NCI-H345 (cell line): ENCODE measurements around the gene MAFB.
"Not testable (repeated sequence)": the region's sequence is repeated elsewhere in the genome, so short reads cannot be mapped to it uniquely, and the experiment has no call there.

Experiments used
- DNase-seq: peaks from one replicate; lab custom pipeline; 2025; lab: John Stamatoyannopoulos, UW

The MAFB gene

GRCh38 chr20:40689100-40689942 is at the start of gene MAFB:
MAFB (minus strand) TSS chr20:40689236; CDS start chr20:40688850, 386 bp downstream.
- DNase-seq = peak; percentile 98

- not testable (repeated sequence) for DNase-seq
Observed at GRCh38 chr20:40736468-40736867, 47.4 kb upstream of the MAFB start.

GRCh38 chr20:40728996-40729395 is 40.0 kb upstream of the MAFB start:
- no peak for DNase-seq

GRCh38 chr20:40728470-40728869 is 39.4 kb upstream of the MAFB start:
- no peak for DNase-seq

- no peak for DNase-seq
Observed at GRCh38 chr20:40727960-40728359, 38.9 kb upstream of the MAFB start.

GRCh38 chr20:40726776-40727175 is 37.7 kb upstream of the MAFB start:
- no peak for DNase-seq

- no peak for DNase-seq
Observed at GRCh38 chr20:40724566-40724965, 35.5 kb upstream of the MAFB start.

GRCh38 chr20:40720826-40721225 is 31.8 kb upstream of the MAFB start:
- DNase-seq = no peak

GRCh38 chr20:40720099-40720498 is 31.1 kb upstream of the MAFB start:
- no peak for DNase-seq

- no peak for DNase-seq
Observed at GRCh38 chr20:40718982-40719729, 30.1 kb upstream of the MAFB start.

GRCh38 chr20:40718214-40718977 is 29.4 kb upstream of the MAFB start:
- DNase-seq = no peak

GRCh38 chr20:40717343-40717865 is 28.4 kb upstream of the MAFB start:
- no peak for DNase-seq

- DNase-seq = no peak
Observed at GRCh38 chr20:40715491-40715890, 26.5 kb upstream of the MAFB start.

GRCh38 chr20:40714916-40715315 is 25.9 kb upstream of the MAFB start:
- no peak for DNase-seq

GRCh38 chr20:40714109-40714508 is 25.1 kb upstream of the MAFB start:
- no peak for DNase-seq

- no peak for DNase-seq
Observed at GRCh38 chr20:40713508-40713907, 24.5 kb upstream of the MAFB start.

GRCh38 chr20:40711079-40711478 is 22.0 kb upstream of the MAFB start:
- DNase-seq = no peak

GRCh38 chr20:40710603-40711002 is 21.6 kb upstream of the MAFB start:
- DNase-seq = no peak

- no peak for DNase-seq
Observed at GRCh38 chr20:40706977-40707582, 18.0 kb upstream of the MAFB start.

- DNase-seq = no peak
Observed at GRCh38 chr20:40705413-40705812, 16.4 kb upstream of the MAFB start.

- DNase-seq = no peak
Observed at GRCh38 chr20:40704828-40705227, 15.8 kb upstream of the MAFB start.
